OCI-LY3 (cell line): ENCODE results near the gene TRIM10.

ENCODE experiments used
- H2AFZ ChIP-seq: fragments of 200-600, 300-600 bp; shearing (Covaris generic); 2 replicates; pipeline ENCODE4 v1.6.0; 2014; ENCODE audit warnings: antibody characterized with exemption, low read depth, low read length
- H3K27ac ChIP-seq: fragments of 200-600, 300-600 bp; sonication (generic); 2 replicates; pipeline ENCODE4 v1.5.1; 2014; ENCODE audit warnings: mild to moderate bottlenecking, low read length, moderate library complexity, mixed read lengths
- H3K27me3 ChIP-seq: fragments of 200-600, 300-600 bp; sonication (generic); 2 replicates; pipeline ENCODE4 v1.6.1; 2014; ENCODE audit warnings: low read depth, low read length, mixed read lengths
- H3K36me3 ChIP-seq: fragments of 200-600, 300-600 bp; sonication (generic); replicated peaks from 2 replicates; pipeline ENCODE3; 2014; ENCODE audit warnings: low read depth, low read length, mixed read lengths
- H3K4me1 ChIP-seq: fragments of 300-600, 200-600 bp; sonication (generic); 2 replicates; pipeline ENCODE4 v1.6.1; 2014; ENCODE audit warnings: low read length, mixed read lengths
- H3K4me2 ChIP-seq: fragments of 200-600, 300-600 bp; sonication (generic); 2 replicates; pipeline ENCODE4 v1.6.1; 2014; ENCODE audit warnings: low read length, mixed read lengths
- H3K4me3 ChIP-seq: fragments of 300-600, 200-600 bp; sonication (generic); 2 replicates; pipeline ENCODE4 v1.5.1; 2014; ENCODE audit warnings: antibody characterized with exemption, mild to moderate bottlenecking, low read length, moderate library complexity
- H3K79me2 ChIP-seq: fragments of 300-600, 200-600 bp; shearing (Covaris generic); 2 replicates; pipeline ENCODE4 v1.6.1; 2014; ENCODE audit warnings: mild to moderate bottlenecking, low read length, mixed read lengths
- H3K9ac ChIP-seq: fragments of 300-600, 200-600 bp; shearing (Covaris generic); 2 replicates; pipeline ENCODE4 v1.6.0; 2014; ENCODE audit warnings: mild to moderate bottlenecking, low read length, moderate library complexity
- H3K9me3 ChIP-seq: fragments of 200-600, 300-600 bp; shearing (Covaris generic); 2 replicates; pipeline ENCODE4 v1.6.1; 2014; ENCODE audit warnings: low read length, mixed read lengths; ENCODE audit not compliant: insufficient read depth
- H4K20me1 ChIP-seq: fragments of 200-600, 300-600 bp; sonication (generic); 2 replicates; pipeline ENCODE4 v1.6.1; 2016; ENCODE audit warnings: low read length, mixed read lengths; ENCODE audit not compliant: insufficient read depth
- CTCF ChIP-seq: fragments of 200-600, 300-600 bp; sonication (generic); IDR thresholded peaks from 2 replicates; pipeline ENCODE4 v1.5.1; 2014; ENCODE audit warnings: antibody characterized with exemption, low read length, low read depth
- EZH2phosphoT487 ChIP-seq: fragments of 200-600 bp; shearing (Covaris generic); IDR thresholded peaks from 2 replicates; pipeline ENCODE4 v1.6.1; 2018; ENCODE audit warnings: antibody characterized with exemption, mixed run types, low read depth

The TRIM10 gene

GRCh38 chr6:30162265-30163089 lies 1.5 kb upstream of the TRIM10 start:
- H3K4me3 ChIP-seq: no peak overlapping the region
- H3K79me2 ChIP-seq: no peaks in the 10 kb centered on the region
- no peaks in the 10 kb centered on the region for H3K27me3 ChIP-seq
- H4K20me1 ChIP-seq: no peaks in the 10 kb centered on the region
- no peak overlapping the region for H2AFZ ChIP-seq
- TF ChIP-seq EZH2phosphoT487 (no peak), CTCF (no peak)
- H3K36me3 ChIP-seq: no peaks in the 10 kb centered on the region
- H3K9ac ChIP-seq: no peak overlapping the region
- H3K9me3 ChIP-seq: no peaks in the 10 kb centered on the region
- H3K27ac ChIP-seq: no peak overlapping the region
- H3K4me1 ChIP-seq: peaks cover 15% of the 10 kb centered on the region
- H3K4me2 ChIP-seq: no peak overlapping the region

GRCh38 chr6:30160008-30160784 lies 815 bp downstream of the TRIM10 start:
- no peaks in the 10 kb centered on the region for H4K20me1 ChIP-seq
- H3K79me2 ChIP-seq: no peaks in the 10 kb centered on the region
- TF ChIP-seq CTCF (no peak), EZH2phosphoT487 (no peak)
- H3K4me1 ChIP-seq: peaks cover 29% of the 10 kb centered on the region
- H3K9me3 ChIP-seq: no peaks in the 10 kb centered on the region
- no peak overlapping the region for H2AFZ ChIP-seq
- H3K36me3 ChIP-seq: no peaks in the 10 kb centered on the region
- H3K4me2 ChIP-seq: no peak overlapping the region
- no peak overlapping the region for H3K9ac ChIP-seq
- no peaks in the 10 kb centered on the region for H3K27me3 ChIP-seq
- no peak overlapping the region for H3K27ac ChIP-seq
- no peak overlapping the region for H3K4me3 ChIP-seq

- Histone ChIP-seq H4K20me1 (no peaks in the 10 kb centered on the region), H3K36me3 (no peaks in the 10 kb centered on the region), H3K27me3 (no peaks in the 10 kb centered on the region), H3K79me2 (no peaks in the 10 kb centered on the region), H3K4me2 (peak overlapping the region; percentile 20), H3K4me1 (peaks cover 29% of the 10 kb centered on the region), H3K4me3 (no peak overlapping the region), H3K27ac (no peak overlapping the region), H2AFZ (no peak overlapping the region), H3K9ac (no peak overlapping the region), H3K9me3 (no peaks in the 10 kb centered on the region)
- TF ChIP-seq EZH2phosphoT487 (no peak), CTCF (no peak)
These were observed 2.5 kb downstream of the TRIM10 start for GRCh38 chr6:30158475-30159040.

- H3K4me3 ChIP-seq: no peak overlapping the region
These were observed 3.0 kb downstream of the TRIM10 start for GRCh38 chr6:30157999-30158398.

More at GRCh38 chr6:30157999-30158398, 3.0 kb downstream of the TRIM10 start:
- H3K4me2 ChIP-seq: peak overlapping the region; percentile 20; the same call in 1 of the 2 replicates
- H3K27me3 ChIP-seq: no peaks in the 10 kb centered on the region
- H3K9me3 ChIP-seq: no peaks in the 10 kb centered on the region
- no peaks in the 10 kb centered on the region for H3K79me2 ChIP-seq
- no peak for TF ChIP-seq CTCF
- TF ChIP-seq EZH2phosphoT487: no peak
- H3K9ac ChIP-seq: no peak overlapping the region
- no peak overlapping the region for H2AFZ ChIP-seq
- peaks cover 29% of the 10 kb centered on the region for H3K4me1 ChIP-seq
- H4K20me1 ChIP-seq: no peaks in the 10 kb centered on the region
- no peak overlapping the region for H3K27ac ChIP-seq
- H3K36me3 ChIP-seq: no peaks in the 10 kb centered on the region
